Epidermal melanocyte (primary cell): Measurements from ENCODE around the gene PCDHA8.
"Not testable (repeated sequence)": the region's sequence is repeated elsewhere in the genome, so short reads cannot be mapped to it uniquely, and the experiment has no call there.

Experiments used
- DNase-seq: peaks from one replicate; pipeline ENCODE4 v3.0.0; 2011; ENCODE audit warnings: low spot score; ENCODE audit not compliant: insufficient read length

Gene PCDHA8

GRCh38 chr5:140840978-140841962 is at the start of gene PCDHA8:
PCDHA8 (plus strand) TSS chr5:140841187; CDS start chr5:140841322, 135 bp downstream.
- no peak for DNase-seq

GRCh38 chr5:140794595-140795258 is 46.3 kb upstream of the PCDHA8 start, which contains the start of gene PCDHA2:
PCDHA2 (plus strand) TSS chr5:140794852.
- DNase-seq = no peak

- DNase-seq = no peak
These were observed 45.7 kb upstream of the PCDHA8 start for GRCh38 chr5:140795259-140795641.

- not testable (repeated sequence) for DNase-seq
These were observed 44.8 kb upstream of the PCDHA8 start for GRCh38 chr5:140796072-140796717.

- DNase-seq = no peak
These were observed 44.3 kb upstream of the PCDHA8 start for GRCh38 chr5:140796718-140797095.

GRCh38 chr5:140800816-140801493 is 40.0 kb upstream of the PCDHA8 start, which contains the start of gene PCDHA3:
PCDHA3 (plus strand) TSS chr5:140801057.
- DNase-seq = no peak

- no peak for DNase-seq
These were observed 39.5 kb upstream of the PCDHA8 start for GRCh38 chr5:140801494-140801841.

GRCh38 chr5:140802381-140802780 is 38.6 kb upstream of the PCDHA8 start:
- not testable (repeated sequence) for DNase-seq

- no peak for DNase-seq
These were observed 38.2 kb upstream of the PCDHA8 start for GRCh38 chr5:140802781-140803271.

- DNase-seq = no peak
These were observed 33.9 kb upstream of the PCDHA8 start, which contains the start of gene PCDHA4 for GRCh38 chr5:140806834-140807775. PCDHA4 (plus strand) TSS chr5:140807068.

GRCh38 chr5:140808241-140808888 is 32.6 kb upstream of the PCDHA8 start:
- DNase-seq = not testable (repeated sequence)

GRCh38 chr5:140808889-140809291 is 32.1 kb upstream of the PCDHA8 start:
- DNase-seq = no peak

GRCh38 chr5:140821375-140822280 is 19.4 kb upstream of the PCDHA8 start, which contains the start of gene PCDHA5:
PCDHA5 (plus strand) TSS chr5:140821613.
- DNase-seq = no peak

- no peak for DNase-seq
These were observed 18.7 kb upstream of the PCDHA8 start for GRCh38 chr5:140822281-140822629.

- not testable (repeated sequence) for DNase-seq
These were observed 18.0 kb upstream of the PCDHA8 start for GRCh38 chr5:140822969-140823368.

- DNase-seq = no peak
These were observed 17.5 kb upstream of the PCDHA8 start for GRCh38 chr5:140823475-140823874.

- DNase-seq = no peak
These were observed 13.2 kb upstream of the PCDHA8 start, which contains the start of gene PCDHA6 for GRCh38 chr5:140827704-140828361. PCDHA6 (plus strand) TSS chr5:140827960; CDS start chr5:140828092, 132 bp downstream.

- DNase-seq = no peak
These were observed 12.6 kb upstream of the PCDHA8 start for GRCh38 chr5:140828362-140828737.
